Activated CD8-positive, alpha-beta memory T cell treated with anti-CD3 and anti-CD28 coated beads, Interleukin-2, amount 10 ng/mL, durations not matched to agents 7 days and 5 days (primary cell): ENCODE results near the gene CXorf58. TPM values are rescaled to one million over a fixed set of nuclear protein-coding genes. Genes with fewer than 3 reads are reported as not detected.
"Not testable (repeated sequence)": the region's sequence is repeated elsewhere in the genome, so short reads cannot be mapped to it uniquely, and the experiment has no call there.

Experiments used
- ATAC-seq: fragments of 150-1000 bp; cut with Tn5 transposase; one replicate; pipeline ENCODE4 v1.10.0; 2021; ENCODE audit warnings: moderate library complexity
- CTCF ChIA-PET: fragments of 350-600 bp; sonication (Branson Sonifier 250); formaldehyde crosslinking; loops from one replicate; lab custom pipeline; 2021; ENCODE audit warnings: antibody characterized with exemption; lab: Charles Lee
- DNase-seq: peaks from one replicate; pipeline ENCODE4 v3.0.0-alpha.2; 2020
- H3K27ac Mint-ChIP-seq: one replicate; pipeline ENCODE4 v1.8.0; 2021; ENCODE audit warnings: mild to moderate bottlenecking, mixed read lengths
- H3K27me3 Mint-ChIP-seq: one replicate; pipeline ENCODE4 v1.8.0; 2021; ENCODE audit warnings: mixed read lengths
- H3K36me3 Mint-ChIP-seq: one replicate; pipeline ENCODE4 v1.8.0; 2021; ENCODE audit warnings: mild to moderate bottlenecking, mixed read lengths
- H3K4me1 Mint-ChIP-seq: one replicate; pipeline ENCODE4 v1.8.0; 2021; ENCODE audit warnings: mixed read lengths
- H3K4me3 Mint-ChIP-seq: one replicate; pipeline ENCODE4 v1.8.0; 2021; ENCODE audit warnings: mild to moderate bottlenecking, moderate library complexity, mixed read lengths
- H3K9me3 Mint-ChIP-seq: one replicate; pipeline ENCODE4 v1.8.0; 2022; ENCODE audit warnings: low read depth, mixed read lengths
- total RNA-seq, 2 experiments: library from RNA; stranded (reverse); gene quantifications; one replicate each; pipeline ENCODE4 v1.2.3, GENCODE V29; 2021

The CXorf58 gene
- total RNA-seq, 2 experiments from 2014 or later, result 0.20 TPM; not detected in 1

DNA sequence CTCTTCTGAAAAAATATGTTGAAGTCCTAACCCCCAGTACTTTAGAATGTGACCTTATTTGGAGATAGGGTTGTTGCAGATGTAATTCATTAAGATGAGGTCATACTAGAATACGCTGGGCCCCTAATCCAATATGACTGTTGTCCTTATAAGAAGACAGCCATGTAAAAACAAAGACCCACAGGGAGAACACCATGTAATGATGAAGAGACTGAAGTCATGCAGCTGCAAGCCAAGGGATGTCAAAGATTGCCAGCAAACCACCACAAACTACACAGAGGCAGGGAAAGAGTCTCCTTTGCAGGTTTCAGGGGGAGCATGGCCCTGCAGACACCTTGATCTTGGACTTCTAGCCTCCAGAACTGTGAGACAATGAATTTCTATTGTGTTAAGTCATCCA lies 37.4 kb downstream of the CXorf58 start:
- DNase-seq, result no peak
- Mint-ChIP-seq H3K4me3 (no peak overlapping the region), H3K27ac (no peak overlapping the region), H3K36me3 (peaks cover 3% of the 10 kb centered on the region), H3K9me3 (no peaks in the 10 kb centered on the region), H3K27me3 (no peaks in the 10 kb centered on the region), H3K4me1 (peaks cover 2% of the 10 kb centered on the region)
- no peak for ATAC-seq
- CTCF ChIA-PET, result no interaction called here

DNA sequence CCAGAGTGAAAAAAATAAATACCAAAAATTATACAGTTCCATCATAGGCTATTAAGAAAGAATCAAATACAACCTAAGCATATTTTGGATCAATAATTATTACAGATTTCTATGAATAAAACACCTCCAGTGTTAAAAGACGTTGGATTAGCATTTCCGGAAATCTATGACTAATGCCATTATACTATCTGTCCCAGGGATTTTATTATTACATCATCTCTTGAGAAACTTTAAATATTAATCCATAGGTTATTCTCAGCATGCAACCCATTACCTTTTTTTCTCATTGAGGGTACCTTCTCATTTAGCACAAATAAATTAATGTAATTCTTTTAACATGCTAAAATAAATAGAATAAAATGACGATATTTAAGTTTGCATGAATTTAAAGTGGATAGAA lies 44.6 kb downstream of the CXorf58 start:
- Mint-ChIP-seq H3K27me3 (no peaks in the 10 kb centered on the region), H3K9me3 (no peaks in the 10 kb centered on the region), H3K4me1 (peaks cover 21% of the 10 kb centered on the region), H3K27ac (peak overlapping the region; percentile 92), H3K36me3 (no peaks in the 10 kb centered on the region), H3K4me3 (peak overlapping the region; percentile 80)
- ATAC-seq (no peak), DNase-seq (no peak)
- CTCF ChIA-PET, result interaction anchor here (0.6 to 1.9 kb wide), 3 partner anchors 74 to 508 kb away, joined by 3 to 8 read pairs (median 5); partner anchors contain the start of gene EIF2S3

DNA sequence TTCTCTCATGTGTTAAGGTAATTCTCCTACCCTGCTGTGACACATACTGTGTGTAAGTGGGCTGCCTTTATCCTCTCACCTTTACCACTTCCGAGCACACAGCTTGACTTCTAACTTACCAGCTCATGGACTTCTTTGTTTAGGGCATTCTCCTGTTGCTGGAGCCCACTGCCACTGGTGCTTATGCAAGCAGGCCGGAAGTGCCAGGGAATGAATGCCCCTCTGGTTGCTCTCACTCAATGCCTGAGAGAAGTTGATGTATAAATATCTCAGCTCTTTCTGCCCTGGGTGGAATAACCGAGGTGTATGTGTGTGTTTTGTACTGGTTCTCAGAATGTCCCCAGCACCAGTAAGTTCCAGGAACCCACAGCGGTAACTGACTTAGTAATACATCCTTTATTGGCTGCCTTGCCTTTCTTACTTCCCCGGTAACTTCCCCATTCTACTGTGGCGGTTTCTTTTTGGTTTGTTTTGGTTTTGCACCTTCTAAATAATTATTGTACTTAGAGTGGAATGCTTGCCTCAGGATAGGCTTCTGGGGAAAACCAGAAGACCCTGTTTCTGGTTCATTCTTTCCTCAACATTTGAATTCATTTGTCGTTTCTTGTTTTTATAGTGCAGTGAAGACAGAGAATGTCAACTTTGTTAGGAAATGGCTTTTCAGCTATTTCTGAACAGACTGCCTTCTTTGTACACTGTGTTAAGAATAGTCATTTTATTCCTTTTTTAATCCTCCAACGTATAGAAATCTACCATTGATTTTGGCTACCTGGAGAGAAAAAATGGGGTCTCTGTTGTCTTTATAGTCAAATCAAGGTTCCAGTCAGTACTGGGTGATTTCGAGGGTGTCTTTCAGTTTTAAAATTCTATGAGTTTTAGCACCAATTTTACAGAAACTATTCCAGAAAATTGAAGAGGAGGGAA lies 45.4 kb downstream of the CXorf58 start:
- CTCF ChIA-PET, result interaction anchor here (0.6 to 1.9 kb wide), 3 partner anchors 51 to 507 kb away, joined by 3 to 8 read pairs (median 3); no protein-coding TSS in a partner anchor
- ATAC-seq, result peak; percentile 94
- Mint-ChIP-seq H3K27me3 (no peaks in the 10 kb centered on the region), H3K36me3 (no peaks in the 10 kb centered on the region), H3K4me1 (peaks cover 21% of the 10 kb centered on the region), H3K27ac (peak overlapping the region; percentile 92), H3K9me3 (no peaks in the 10 kb centered on the region), H3K4me3 (peak overlapping the region; percentile 80)
- peak; percentile 73 for DNase-seq

DNA sequence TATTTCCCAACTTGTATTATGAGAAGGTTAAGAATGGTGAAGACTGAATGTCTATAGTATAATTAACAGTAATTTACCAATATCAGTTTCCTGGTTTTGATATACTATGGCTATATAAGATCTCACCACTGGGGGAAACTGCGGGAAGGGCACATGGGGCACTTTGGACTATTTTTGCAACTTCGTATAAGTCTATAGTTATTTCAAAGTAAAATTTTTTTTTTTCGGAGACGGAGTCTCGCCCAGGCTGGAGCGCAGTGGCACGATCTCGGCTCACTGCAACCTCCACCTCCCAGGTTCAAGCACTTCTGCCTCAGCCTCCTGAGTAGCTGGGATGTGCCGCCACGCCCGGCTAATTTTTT lies 46.1 kb downstream of the CXorf58 start:
- Mint-ChIP-seq H3K27me3 (no peaks in the 10 kb centered on the region), H3K4me1 (peaks cover 23% of the 10 kb centered on the region), H3K27ac (peak overlapping the region; percentile 92), H3K9me3 (no peaks in the 10 kb centered on the region), H3K4me3 (peak overlapping the region; percentile 80), H3K36me3 (no peaks in the 10 kb centered on the region)
- DNase-seq (peak; percentile 39), ATAC-seq (no peak)
- CTCF ChIA-PET, result interaction anchor here (0.6 to 1.9 kb wide), 3 partner anchors 45 to 72 kb away, joined by 4 to 8 read pairs (median 4); no protein-coding TSS in a partner anchor

DNA sequence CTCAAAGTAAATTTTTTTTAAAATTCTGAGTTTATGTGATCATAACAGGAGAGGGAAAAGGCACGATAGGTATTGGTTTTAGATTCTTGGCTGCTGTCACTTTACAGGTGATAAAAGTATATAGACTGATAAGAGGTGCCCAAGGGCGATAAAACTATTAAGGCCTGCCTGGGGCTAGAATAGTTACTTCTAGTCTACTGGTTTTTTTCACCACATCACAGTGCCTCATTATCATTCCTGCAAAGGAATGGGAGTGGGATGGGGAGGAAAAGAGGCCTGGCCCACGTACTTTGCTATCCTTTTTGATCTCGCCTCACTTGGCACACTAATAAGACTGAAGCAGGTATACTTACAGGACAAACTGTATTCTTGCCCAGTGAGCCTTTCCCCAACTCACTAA lies 46.6 kb downstream of the CXorf58 start:
- H3K27ac Mint-ChIP-seq, result peak overlapping the region; percentile 28
- no peak overlapping the region for H3K4me3 Mint-ChIP-seq
- H3K9me3 Mint-ChIP-seq, result no peaks in the 10 kb centered on the region
- H3K4me1 Mint-ChIP-seq, result peaks cover 25% of the 10 kb centered on the region
- DNase-seq (no peak), ATAC-seq (no peak)
- CTCF ChIA-PET, result interaction anchor here (0.6 to 1.9 kb wide), 2 partner anchors 46 to 63 kb away, joined by 4 read pairs; no protein-coding TSS in a partner anchor
- no peaks in the 10 kb centered on the region for H3K36me3 Mint-ChIP-seq
- no peaks in the 10 kb centered on the region for H3K27me3 Mint-ChIP-seq

DNA sequence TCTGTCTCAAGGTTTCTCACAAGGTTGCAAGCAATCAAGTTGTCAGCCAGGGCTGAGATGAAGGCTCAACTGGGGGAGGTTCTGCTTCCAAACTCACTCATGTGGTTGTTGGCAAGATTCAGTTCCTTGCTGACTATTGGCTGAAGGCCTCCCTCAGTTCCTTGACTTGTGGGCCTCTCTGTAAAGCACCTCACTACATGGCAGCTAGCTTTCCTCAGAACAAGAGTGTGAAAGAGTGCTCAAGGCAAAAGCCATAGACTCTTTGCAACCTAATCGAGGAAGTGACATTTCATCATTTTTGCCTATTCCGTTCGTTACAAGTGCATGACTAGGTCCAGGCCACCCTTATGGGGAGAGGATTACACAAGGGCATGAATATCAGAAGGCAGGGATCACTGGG lies 52.0 kb downstream of the CXorf58 start:
- no peaks in the 10 kb centered on the region for H3K9me3 Mint-ChIP-seq
- peaks cover 8% of the 10 kb centered on the region for H3K4me1 Mint-ChIP-seq
- H3K4me3 Mint-ChIP-seq, result no peak overlapping the region
- no peaks in the 10 kb centered on the region for H3K27me3 Mint-ChIP-seq
- no peak for ATAC-seq
- H3K27ac Mint-ChIP-seq, result no peak overlapping the region
- DNase-seq, result no peak
- H3K36me3 Mint-ChIP-seq, result no peaks in the 10 kb centered on the region
- CTCF ChIA-PET, result no interaction called here

DNA sequence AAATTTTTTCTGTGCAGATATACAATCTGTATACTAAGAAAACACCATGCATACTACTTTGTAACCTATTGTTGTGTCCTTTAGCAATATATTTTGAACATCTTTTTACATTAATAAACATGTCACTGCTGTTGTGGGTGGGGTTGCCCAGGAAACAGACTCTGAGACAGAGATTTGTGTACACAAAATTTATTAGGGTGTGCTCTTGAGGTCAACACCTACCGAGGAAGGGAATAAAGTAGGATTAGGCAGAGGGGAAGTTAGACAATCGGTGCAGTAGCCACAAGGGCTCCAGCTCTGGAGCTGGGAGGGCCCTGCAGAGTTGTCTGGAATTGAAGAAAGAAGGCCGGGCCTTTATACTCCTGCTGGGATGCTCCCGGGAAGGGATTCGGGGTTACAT lies 56.4 kb downstream of the CXorf58 start:
- no peaks in the 10 kb centered on the region for H3K27me3 Mint-ChIP-seq
- no peaks in the 10 kb centered on the region for H3K36me3 Mint-ChIP-seq
- peaks cover 5% of the 10 kb centered on the region for H3K4me1 Mint-ChIP-seq
- CTCF ChIA-PET, result no interaction called here
- no peak overlapping the region for H3K4me3 Mint-ChIP-seq
- H3K9me3 Mint-ChIP-seq, result no peaks in the 10 kb centered on the region
- ATAC-seq (no peak), DNase-seq (no peak)
- H3K27ac Mint-ChIP-seq, result no peak overlapping the region

DNA sequence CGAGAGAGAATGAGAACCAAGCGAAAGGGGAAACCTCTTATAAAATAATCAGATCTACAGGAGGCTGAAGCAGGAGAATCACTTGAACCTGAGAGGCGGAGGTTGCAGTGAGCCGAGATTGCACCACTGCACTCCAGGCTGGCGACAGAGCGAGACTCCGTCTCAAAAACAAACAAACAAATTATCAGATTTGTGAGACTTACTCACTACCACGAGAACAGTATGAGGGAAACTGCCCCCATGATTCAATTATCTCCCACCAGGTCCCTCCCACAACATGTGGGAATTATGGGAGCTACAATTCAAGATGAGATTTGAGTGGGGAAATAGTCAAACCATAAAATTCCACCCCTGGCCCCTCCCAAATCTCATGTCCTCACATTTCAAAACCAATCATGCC lies 57.8 kb downstream of the CXorf58 start:
- H3K4me1 Mint-ChIP-seq, H3K27me3 Mint-ChIP-seq, H3K36me3 Mint-ChIP-seq, ATAC-seq, CTCF ChIA-PET, H3K27ac Mint-ChIP-seq, DNase-seq, H3K4me3 Mint-ChIP-seq, H3K9me3 Mint-ChIP-seq: not testable (repeated sequence)

DNA sequence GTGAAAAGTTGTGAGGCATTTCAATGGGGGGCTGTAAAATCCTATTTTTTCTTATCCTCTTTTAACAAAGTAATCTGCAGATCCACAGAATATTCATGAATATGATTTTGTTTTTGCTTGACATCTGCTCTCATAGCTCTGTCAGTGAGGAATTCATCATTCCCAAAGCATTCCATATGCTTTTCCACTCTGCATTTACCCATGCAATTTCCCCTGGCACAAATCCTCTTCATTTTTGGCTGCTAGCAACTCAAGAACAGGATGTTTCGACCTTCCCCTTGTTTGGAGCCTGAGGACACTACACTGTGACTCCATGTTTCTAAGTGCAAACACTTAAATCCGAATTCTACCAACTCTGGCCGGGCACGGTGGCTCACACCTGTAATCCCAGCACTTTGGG lies 70.7 kb downstream of the CXorf58 start:
- no peak for DNase-seq
- CTCF ChIA-PET, result no interaction called here
- H3K27ac Mint-ChIP-seq, result no peak overlapping the region
- H3K4me1 Mint-ChIP-seq, result peaks cover 1% of the 10 kb centered on the region
- no peaks in the 10 kb centered on the region for H3K27me3 Mint-ChIP-seq
- H3K9me3 Mint-ChIP-seq, result no peaks in the 10 kb centered on the region
- H3K36me3 Mint-ChIP-seq, result peaks cover 10% of the 10 kb centered on the region
- no peak for ATAC-seq
- H3K4me3 Mint-ChIP-seq, result no peak overlapping the region

DNA sequence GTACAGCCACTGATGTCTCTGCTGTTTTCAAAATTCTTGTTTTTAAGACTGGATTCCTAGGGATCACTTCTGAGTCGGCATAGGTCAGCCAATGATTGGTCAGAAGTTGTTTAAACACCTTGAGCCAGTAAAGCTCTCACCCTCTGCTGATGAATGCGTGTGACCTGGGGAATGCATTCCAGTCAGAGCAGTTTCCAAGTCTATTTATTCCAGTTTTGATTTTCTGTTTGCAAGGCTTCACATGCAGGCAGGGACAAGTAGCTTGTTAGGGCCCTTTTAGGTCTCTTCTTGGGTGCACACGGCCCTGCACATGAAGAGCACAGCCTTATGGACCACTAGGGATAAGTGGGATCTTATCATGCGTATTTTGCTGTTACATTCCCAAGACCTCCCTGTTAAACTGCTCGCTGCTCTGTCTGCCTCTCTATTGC lies 72.2 kb downstream of the CXorf58 start:
- no peaks in the 10 kb centered on the region for H3K9me3 Mint-ChIP-seq

DNA sequence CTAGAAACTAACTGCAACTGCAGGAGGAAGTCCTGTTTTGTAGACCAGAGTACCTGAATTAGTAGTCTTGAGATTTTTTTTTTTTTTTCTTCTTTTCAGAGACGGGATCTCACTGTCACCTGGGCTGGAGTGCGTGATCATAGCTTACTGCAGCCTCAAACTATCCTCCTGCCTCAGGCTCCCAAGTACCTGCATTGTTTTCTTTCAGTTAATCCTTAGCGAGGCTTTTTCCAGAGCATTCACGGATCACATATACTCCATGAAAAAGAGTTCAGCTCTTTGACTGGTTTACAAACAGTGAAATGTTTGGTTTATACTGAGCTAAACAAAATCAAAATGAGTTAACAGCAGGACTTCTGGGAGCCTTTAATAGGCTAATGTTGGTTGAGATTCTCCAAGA lies 73.4 kb downstream of the CXorf58 start:
- CTCF ChIA-PET, result no interaction called here
- H3K36me3 Mint-ChIP-seq, result peaks cover 13% of the 10 kb centered on the region
- H3K4me3 Mint-ChIP-seq, result no peak overlapping the region
- H3K4me1 Mint-ChIP-seq, result peaks cover 4% of the 10 kb centered on the region
- no peaks in the 10 kb centered on the region for H3K9me3 Mint-ChIP-seq
- H3K27me3 Mint-ChIP-seq, result no peaks in the 10 kb centered on the region
- H3K27ac Mint-ChIP-seq, result no peak overlapping the region
- DNase-seq, result no peak
- ATAC-seq, result no peak

More for the DNA sequence above, 72.2 kb downstream of the CXorf58 start:
- H3K4me1 Mint-ChIP-seq, result peaks cover 1% of the 10 kb centered on the region
- H3K27ac Mint-ChIP-seq, result no peak overlapping the region
- H3K4me3 Mint-ChIP-seq, result no peak overlapping the region
- DNase-seq (no peak), ATAC-seq (no peak)
- H3K36me3 Mint-ChIP-seq, result peaks cover 11% of the 10 kb centered on the region
- H3K27me3 Mint-ChIP-seq, result no peaks in the 10 kb centered on the region
- CTCF ChIA-PET, result no interaction called here

DNA sequence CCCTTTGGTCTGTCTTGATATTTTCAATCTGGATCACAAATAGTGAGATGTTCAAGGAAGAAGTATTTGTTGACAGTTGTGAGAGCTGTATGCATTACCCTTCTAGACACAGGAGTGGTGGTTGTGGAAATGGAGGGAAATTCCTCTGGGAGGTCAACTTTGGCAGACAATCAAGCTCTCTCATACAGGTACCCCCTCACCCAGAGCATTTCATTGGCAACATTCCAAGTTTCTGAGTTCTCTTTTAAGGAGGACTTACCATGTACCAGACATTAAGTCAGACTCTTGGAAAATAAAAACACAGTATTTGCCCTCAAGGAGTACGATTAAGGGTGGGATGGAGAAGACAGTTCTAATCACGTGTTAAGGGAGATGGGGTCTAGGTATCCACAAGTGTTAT lies 73.9 kb downstream of the CXorf58 start:
- no peaks in the 10 kb centered on the region for H3K9me3 Mint-ChIP-seq
- no peak overlapping the region for H3K4me3 Mint-ChIP-seq
- DNase-seq (no peak), ATAC-seq (no peak)
- H3K27ac Mint-ChIP-seq, result no peak overlapping the region
- peaks cover 6% of the 10 kb centered on the region for H3K4me1 Mint-ChIP-seq
- peaks cover 15% of the 10 kb centered on the region for H3K36me3 Mint-ChIP-seq
- H3K27me3 Mint-ChIP-seq, result no peaks in the 10 kb centered on the region
- CTCF ChIA-PET, result no interaction called here

DNA sequence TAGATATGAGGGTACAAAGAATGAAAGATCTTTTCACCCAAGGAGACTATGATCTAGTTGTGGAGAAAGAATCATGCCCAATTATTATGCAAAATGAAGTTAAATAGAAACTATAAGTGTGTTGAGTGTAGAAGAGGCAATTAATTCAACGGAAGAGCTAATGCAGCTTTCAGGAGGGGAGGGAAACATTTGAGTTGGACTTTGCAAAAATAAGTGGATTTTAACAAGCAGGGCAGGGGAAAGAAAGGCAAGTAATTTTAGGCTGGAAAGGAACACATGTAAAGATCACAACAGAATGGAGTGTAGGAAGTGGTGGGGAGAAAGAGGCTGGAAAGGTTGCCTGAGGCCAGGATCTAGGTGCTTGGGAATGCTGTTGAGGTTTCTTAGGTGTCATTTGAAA lies 75.1 kb downstream of the CXorf58 start:
- no peak for ATAC-seq
- CTCF ChIA-PET, result no interaction called here

More for the DNA sequence above, 75.1 kb downstream of the CXorf58 start:
- no peak for DNase-seq
- Mint-ChIP-seq H3K4me3 (no peak overlapping the region), H3K4me1 (peaks cover 6% of the 10 kb centered on the region), H3K27ac (no peak overlapping the region), H3K27me3 (no peaks in the 10 kb centered on the region), H3K36me3 (peaks cover 22% of the 10 kb centered on the region), H3K9me3 (no peaks in the 10 kb centered on the region)
